ENCODE results near the gene IGFBP2.

Gene IGFBP2

GRCh38 chr2:216661639-216662375 is 28.6 kb downstream of the IGFBP2 start:
- DNase-seq (ENCODE audit: low read depth), result no peak

- DNase-seq (ENCODE audit: low read depth), result no peak
These were observed 29.9 kb downstream of the IGFBP2 start for GRCh38 chr2:216663106-216663505.

- no peak for DNase-seq (ENCODE audit: low read depth)
These were observed 30.6 kb downstream of the IGFBP2 start for GRCh38 chr2:216663846-216664245.

GRCh38 chr2:216664593-216665034 is 31.4 kb downstream of the IGFBP2 start:
- no peak for DNase-seq (ENCODE audit: low read depth)

GRCh38 chr2:216665242-216665641 is 32.0 kb downstream of the IGFBP2 start:
- DNase-seq (ENCODE audit: low read depth), result no peak

- no peak for DNase-seq (ENCODE audit: low read depth)
These were observed 32.5 kb downstream of the IGFBP2 start for GRCh38 chr2:216665717-216666116.

- DNase-seq (ENCODE audit: low read depth), result peak; percentile 55
These were observed 33.4 kb downstream of the IGFBP2 start for GRCh38 chr2:216666461-216667233.

- no peak for DNase-seq (ENCODE audit: low read depth)
These were observed 37.3 kb downstream of the IGFBP2 start for GRCh38 chr2:216670266-216671080.

- no peak for DNase-seq (ENCODE audit: low read depth)
These were observed 37.8 kb downstream of the IGFBP2 start for GRCh38 chr2:216671081-216671411.

GRCh38 chr2:216671791-216672343 is 38.6 kb downstream of the IGFBP2 start:
- no peak for DNase-seq (ENCODE audit: low read depth)

- no peak for DNase-seq (ENCODE audit: low read depth)
These were observed 39.2 kb downstream of the IGFBP2 start for GRCh38 chr2:216672466-216672865.

GRCh38 chr2:216673021-216673420 is 39.8 kb downstream of the IGFBP2 start:
- no peak for DNase-seq (ENCODE audit: low read depth)

- no peak for DNase-seq (ENCODE audit: low read depth)
These were observed 40.4 kb downstream of the IGFBP2 start for GRCh38 chr2:216673609-216674008.

GRCh38 chr2:216674376-216674775 is 41.2 kb downstream of the IGFBP2 start:
- DNase-seq (ENCODE audit: low read depth), result no peak

GRCh38 chr2:216676630-216677029 is 43.4 kb downstream of the IGFBP2 start:
- no peak for DNase-seq (ENCODE audit: low read depth)

- DNase-seq (ENCODE audit: low read depth), result no peak
These were observed 44.3 kb downstream of the IGFBP2 start for GRCh38 chr2:216677439-216678097.

GRCh38 chr2:216678098-216678465 is 44.9 kb downstream of the IGFBP2 start:
- no peak for DNase-seq (ENCODE audit: low read depth)

- DNase-seq (ENCODE audit: low read depth), result no peak
These were observed 45.8 kb downstream of the IGFBP2 start for GRCh38 chr2:216678813-216679657.

GRCh38 chr2:216679658-216680024 is 46.4 kb downstream of the IGFBP2 start:
- DNase-seq (ENCODE audit: low read depth), result no peak

GRCh38 chr2:216680951-216681629 is 47.9 kb downstream of the IGFBP2 start:
- DNase-seq (ENCODE audit: low read depth), result no peak
